Spleen (tissue), 11 donors: ENCODE measurements around the gene UBE2E2. TPM values are rescaled to one million over a fixed set of nuclear protein-coding genes. Genes with fewer than 3 reads are reported as not detected.

Experiments used
- DNase-seq: peaks from one replicate; pipeline ENCODE4 v3.0.0-alpha.2; 2020
- H3K27ac ChIP-seq, 8 donors: fragments of 200-600 bp; sonication (generic) in 7 of 8; 1 replicate in 4 of 8; 2 replicates in 4 of 8; pipeline versions ENCODE4 v1.5.0 to v1.8.0; 2016 to 2021; ENCODE audit warnings: inconsistent platforms in 4 of 8, mild to moderate bottlenecking in 4 of 8, moderate library complexity in 1 of 8
- H3K27me3 ChIP-seq, 7 donors: fragments of 200-600 bp; sonication (generic) in 6 of 7; replicated peaks in 1 of 7; 1 replicate in 4 of 7; 2 replicates in 3 of 7; pipeline versions ENCODE4 v1.5.0 to v1.8.0; 2016 to 2021; ENCODE audit warnings: inconsistent platforms in 3 of 7, mild to moderate bottlenecking in 1 of 7
- H3K36me3 ChIP-seq, 6 donors: fragments of 200-600 bp; sonication (generic) in 5 of 6; 1 replicate in 4 of 6; 2 replicates in 2 of 6; pipeline versions ENCODE4 v1.5.0 to v1.8.0; 2016 to 2021; ENCODE audit warnings: inconsistent platforms in 2 of 6
- H3K4me1 ChIP-seq, 6 donors: fragments of 200-600 bp; sonication (generic) in 5 of 6; 1 replicate in 3 of 6; 2 replicates in 3 of 6; pipeline versions ENCODE4 v1.5.0 to v1.8.0; 2016 to 2021; ENCODE audit warnings: inconsistent platforms in 3 of 6
- H3K4me3 ChIP-seq, 8 donors: fragments of 200-600 bp; sonication (generic) in 7 of 8; 1 replicate in 4 of 8; 2 replicates in 4 of 8; pipeline versions ENCODE4 v1.5.0 to v1.8.0; 2016 to 2021; ENCODE audit warnings: inconsistent platforms in 4 of 8, mild to moderate bottlenecking in 4 of 8, moderate library complexity in 2 of 8
- H3K9me3 ChIP-seq, 8 donors: fragments of 200-600 bp; sonication (generic) in 7 of 8; 1 replicate in 4 of 8; 2 replicates in 4 of 8; pipeline versions ENCODE4 v1.5.0 to v1.8.0; 2016 to 2021; ENCODE audit warnings: inconsistent platforms in 4 of 8
- POLR2A ChIP-seq, 3 donors: fragments of 450-650 bp; IDR thresholded peaks; one replicate each; pipeline ENCODE4 v1.5.1; 2017; ENCODE audit warnings: antibody characterized with exemption in 3 of 3, mild to moderate bottlenecking in 1 of 3
- POLR2AphosphoS5 ChIP-seq, 3 donors: sonication (generic); formaldehyde crosslinking; IDR thresholded peaks; one replicate each; pipeline ENCODE4 v1.5.1; 2017; ENCODE audit warnings: antibody characterized with exemption in 3 of 3
- WGBS, 5 donors: extraction: QIAGEN DNeasy Blood & Tissue Kit in 3 of 5; methylation state at CpG; one replicate each; pipeline versions ENCODE4 v1.1.5 to v1.1.7; 2013 to 2018; 5-methylcytosine and 5-hydroxymethylcytosine counted together
- intact Hi-C: fragments of 100-400 bp; cut with DNase I; formaldehyde crosslinking; loops from one replicate; pipeline ENCODE4 v1.15.0; 2023; ENCODE audit warnings: low total_unique reads
- polyA plus RNA-seq, 3 donors: library from polyadenylated mRNA; stranded (reverse); fragments of 200-250 nt; gene quantifications; one replicate each; pipeline ENCODE4 v1.2.1, GENCODE V29; 2013
- total RNA-seq, 7 donors: library from RNA; depleted of rRNA in 3 of 7; stranded (reverse); fragments of >200 nt in 3 of 7; fragmentation: NEBNext Ultra II Directional in 4 of 7; extraction: Animal tissue kit (Norgen Biotek cat#: 25700) in 4 of 7; gene quantifications; one replicate each; pipeline versions ENCODE4 v1.1.0 to v1.2.1, GENCODE V29; 2016 to 2021
- TF ChIP-seq, protein P1 (sequence below), 11 experiments: fragments of 200-600 bp in 7 of 11; fragments of 450-650 bp in 4 of 11; sonication (generic) in 4 of 11; IDR thresholded peaks in 8 of 11; conservative IDR thresholded peaks in 3 of 11; 1 replicate in 7 of 11; 2 replicates in 4 of 11; pipeline versions ENCODE4 v1.4.0 to v1.8.0; 2016 to 2021; ENCODE audit warnings: antibody characterized with exemption in 11 of 11, inconsistent platforms in 4 of 11, mild to moderate bottlenecking in 1 of 11
- donor health status: healthy with polysubstance abuse.
- donor health status: DM: no; HTN: no; CAD: no; lungs with moderate emphysema.
- donor health status: DM: no; HTN: no; CAD: no.
- donor health status: Bipolar disorder and iron deficiency.
- donor health status: healthy.
- donor health status: DM: no; HTN: no; CAD: no.
- donor health status: DM: yes; HTN: yes; CAD: no.

UBE2E2 gene
- total and polyA plus RNA-seq, 10 donors, result 27.9 to 87.6 (median 41.2) TPM

DNA sequence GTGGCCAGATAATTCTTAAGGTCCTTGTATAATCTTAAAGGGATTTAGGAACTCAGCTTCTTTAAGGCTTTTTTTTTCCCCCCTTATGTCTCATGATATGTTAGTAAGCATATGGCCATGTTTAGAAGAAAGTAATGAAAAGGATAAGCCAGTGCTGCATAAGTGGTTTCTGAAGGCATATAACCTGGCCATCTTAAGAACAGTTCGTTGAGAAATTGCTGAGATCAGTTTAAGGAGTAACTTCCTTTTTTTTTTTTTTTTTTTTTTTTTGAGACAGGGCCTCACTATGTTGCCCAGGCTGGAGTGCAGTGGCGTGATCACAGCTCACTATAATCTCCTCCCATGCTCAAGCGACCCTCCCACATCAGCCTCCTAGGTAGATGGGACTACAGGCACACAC lies 51.7 kb downstream of the UBE2E2 start:
- no peaks in the 10 kb centered on the region for H3K9me3 ChIP-seq
- TF ChIP-seq, protein P1, sequence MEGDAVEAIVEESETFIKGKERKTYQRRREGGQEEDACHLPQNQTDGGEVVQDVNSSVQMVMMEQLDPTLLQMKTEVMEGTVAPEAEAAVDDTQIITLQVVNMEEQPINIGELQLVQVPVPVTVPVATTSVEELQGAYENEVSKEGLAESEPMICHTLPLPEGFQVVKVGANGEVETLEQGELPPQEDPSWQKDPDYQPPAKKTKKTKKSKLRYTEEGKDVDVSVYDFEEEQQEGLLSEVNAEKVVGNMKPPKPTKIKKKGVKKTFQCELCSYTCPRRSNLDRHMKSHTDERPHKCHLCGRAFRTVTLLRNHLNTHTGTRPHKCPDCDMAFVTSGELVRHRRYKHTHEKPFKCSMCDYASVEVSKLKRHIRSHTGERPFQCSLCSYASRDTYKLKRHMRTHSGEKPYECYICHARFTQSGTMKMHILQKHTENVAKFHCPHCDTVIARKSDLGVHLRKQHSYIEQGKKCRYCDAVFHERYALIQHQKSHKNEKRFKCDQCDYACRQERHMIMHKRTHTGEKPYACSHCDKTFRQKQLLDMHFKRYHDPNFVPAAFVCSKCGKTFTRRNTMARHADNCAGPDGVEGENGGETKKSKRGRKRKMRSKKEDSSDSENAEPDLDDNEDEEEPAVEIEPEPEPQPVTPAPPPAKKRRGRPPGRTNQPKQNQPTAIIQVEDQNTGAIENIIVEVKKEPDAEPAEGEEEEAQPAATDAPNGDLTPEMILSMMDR (IDR thresholded peaks at IDR 0.05 in 8 of 11, conservative IDR thresholded peaks at IDR 0.05 in 3 of 11), result no peak
- TF ChIP-seq POLR2A (IDR thresholded peaks at IDR 0.05) (no peak), POLR2AphosphoS5 (IDR thresholded peaks at IDR 0.05) (no peak)
- intact Hi-C loops, result no loop called here
- H3K4me3 ChIP-seq, result no peak overlapping the region
- H3K4me1 ChIP-seq, result peaks cover 0 to 39% (median 17%) of the 10 kb centered on the region in 6 donors
- DNase-seq, result no peak
- 43 to 67% (median 51%) methylated on average over 3 of the region's 3 CpGs for WGBS, 5 donors
- H3K36me3 ChIP-seq, result no peaks in the 10 kb centered on the region
- H3K27ac ChIP-seq, result no peak overlapping the region
- no peaks in the 10 kb centered on the region for H3K27me3 ChIP-seq

GRCh38 chr3:23256741-23257435 lies 53.8 kb downstream of the UBE2E2 start:
- Histone ChIP-seq H3K27ac (no peak overlapping the region), H3K9me3 (no peaks in the 10 kb centered on the region), H3K36me3 (no peaks in the 10 kb centered on the region), H3K4me1 (peaks cover 0 to 39% (median 17%) of the 10 kb centered on the region in 6 donors), H3K4me3 (no peak overlapping the region), H3K27me3 (no peaks in the 10 kb centered on the region)
- WGBS, 5 donors, result 63 to 88% (median 68%) methylated on average over 5 of the region's 5 CpGs
- intact Hi-C loops, result no loop called here
- DNase-seq, result no peak
- no peak for TF ChIP-seq POLR2A (IDR thresholded peaks at IDR 0.05)
- TF ChIP-seq, protein P1 (IDR thresholded peaks at IDR 0.05 in 8 of 11, conservative IDR thresholded peaks at IDR 0.05 in 3 of 11), result no peak
- TF ChIP-seq POLR2AphosphoS5 (IDR thresholded peaks at IDR 0.05), result no peak

DNA sequence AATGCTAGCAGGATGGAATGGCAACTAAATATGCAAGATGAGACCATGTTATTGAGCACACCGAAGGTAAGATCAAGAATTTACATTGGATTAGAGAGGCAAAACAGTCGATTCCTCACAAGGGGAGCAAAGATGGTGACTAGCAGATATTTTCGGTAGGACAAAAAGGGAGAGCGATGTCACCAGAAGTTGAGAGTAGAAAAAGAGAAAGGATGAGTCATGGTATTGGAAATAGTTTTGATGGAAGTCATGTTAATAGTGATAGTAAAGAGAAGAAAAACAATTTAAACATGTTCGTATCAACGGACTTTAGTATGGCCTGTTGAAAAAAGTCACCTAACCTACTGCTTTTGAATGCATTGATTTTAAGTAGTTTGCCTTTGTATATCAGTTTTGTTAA lies 55.0 kb downstream of the UBE2E2 start:
- DNase-seq, result no peak
- WGBS, 5 donors, result 92 to 98% (median 95%) methylated on average over 6 of the region's 6 CpGs
- no peaks in the 10 kb centered on the region for H3K36me3 ChIP-seq
- H3K4me3 ChIP-seq, result no peak overlapping the region
- intact Hi-C loops, result no loop called here
- H3K27me3 ChIP-seq, result no peaks in the 10 kb centered on the region
- TF ChIP-seq POLR2AphosphoS5 (IDR thresholded peaks at IDR 0.05), result no peak
- TF ChIP-seq, protein P1 (IDR thresholded peaks at IDR 0.05 in 8 of 11, conservative IDR thresholded peaks at IDR 0.05 in 3 of 11), result no peak
- TF ChIP-seq POLR2A (IDR thresholded peaks at IDR 0.05), result no peak
- H3K4me1 ChIP-seq, result peaks cover 0 to 31% (median 14%) of the 10 kb centered on the region in 6 donors
- no peak overlapping the region for H3K27ac ChIP-seq
- no peaks in the 10 kb centered on the region for H3K9me3 ChIP-seq

DNA sequence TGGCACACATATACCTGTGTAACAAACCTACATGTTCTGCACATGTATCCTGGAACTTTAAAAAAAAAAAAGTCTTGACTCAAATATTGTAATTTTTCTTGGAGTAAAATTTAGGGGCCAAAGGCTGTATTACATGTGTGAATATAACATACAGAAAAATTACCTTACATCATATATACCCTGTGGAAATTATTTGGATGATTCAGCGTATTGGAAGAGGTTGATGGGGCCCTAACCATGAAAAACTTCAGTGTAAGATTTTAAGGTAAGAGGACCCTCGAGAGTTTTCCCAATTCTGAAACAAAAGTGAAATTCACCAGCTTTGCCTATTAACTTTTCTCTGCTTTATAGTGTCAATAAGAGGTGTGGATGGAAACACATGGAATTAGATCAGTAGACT lies 56.4 kb downstream of the UBE2E2 start:
- WGBS, 5 donors, result 46 to 95% (median 85%) methylated on average over 2 of the region's 2 CpGs
- intact Hi-C loops, result no loop called here
- Histone ChIP-seq H3K9me3 (no peaks in the 10 kb centered on the region), H3K27ac (no peak overlapping the region), H3K4me3 (no peak overlapping the region), H3K4me1 (peaks cover 0 to 23% (median 6%) of the 10 kb centered on the region in 6 donors), H3K36me3 (no peaks in the 10 kb centered on the region), H3K27me3 (no peaks in the 10 kb centered on the region)
- no peak for DNase-seq
- no peak for TF ChIP-seq POLR2AphosphoS5 (IDR thresholded peaks at IDR 0.05)
- TF ChIP-seq, protein P1 (IDR thresholded peaks at IDR 0.05 in 8 of 11, conservative IDR thresholded peaks at IDR 0.05 in 3 of 11), result no peak
- no peak for TF ChIP-seq POLR2A (IDR thresholded peaks at IDR 0.05)
